ENCODE measurements around the gene EARS2.

DNA sequence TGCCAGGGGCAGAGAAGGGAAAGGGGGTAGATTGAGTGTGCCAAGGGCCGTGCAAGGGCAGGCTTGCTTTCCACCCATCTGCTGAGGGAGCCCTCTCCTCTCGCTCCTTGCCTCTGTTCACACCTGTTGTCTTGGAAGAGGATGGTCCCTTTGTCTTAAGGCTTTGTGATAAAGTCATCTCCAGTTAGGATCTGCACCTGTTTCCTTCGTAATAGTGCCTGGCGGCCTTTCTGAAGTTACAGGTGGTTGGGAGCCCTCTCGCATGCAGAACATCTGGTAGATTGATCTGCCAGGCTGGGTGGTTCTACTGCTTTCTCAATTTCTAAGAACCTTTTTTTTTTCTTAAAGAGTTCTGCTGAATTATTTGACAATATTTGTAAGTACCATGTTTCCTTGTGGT, 16.7 kb upstream of the EARS2 start:
- TF ChIP-seq, protein P1, sequence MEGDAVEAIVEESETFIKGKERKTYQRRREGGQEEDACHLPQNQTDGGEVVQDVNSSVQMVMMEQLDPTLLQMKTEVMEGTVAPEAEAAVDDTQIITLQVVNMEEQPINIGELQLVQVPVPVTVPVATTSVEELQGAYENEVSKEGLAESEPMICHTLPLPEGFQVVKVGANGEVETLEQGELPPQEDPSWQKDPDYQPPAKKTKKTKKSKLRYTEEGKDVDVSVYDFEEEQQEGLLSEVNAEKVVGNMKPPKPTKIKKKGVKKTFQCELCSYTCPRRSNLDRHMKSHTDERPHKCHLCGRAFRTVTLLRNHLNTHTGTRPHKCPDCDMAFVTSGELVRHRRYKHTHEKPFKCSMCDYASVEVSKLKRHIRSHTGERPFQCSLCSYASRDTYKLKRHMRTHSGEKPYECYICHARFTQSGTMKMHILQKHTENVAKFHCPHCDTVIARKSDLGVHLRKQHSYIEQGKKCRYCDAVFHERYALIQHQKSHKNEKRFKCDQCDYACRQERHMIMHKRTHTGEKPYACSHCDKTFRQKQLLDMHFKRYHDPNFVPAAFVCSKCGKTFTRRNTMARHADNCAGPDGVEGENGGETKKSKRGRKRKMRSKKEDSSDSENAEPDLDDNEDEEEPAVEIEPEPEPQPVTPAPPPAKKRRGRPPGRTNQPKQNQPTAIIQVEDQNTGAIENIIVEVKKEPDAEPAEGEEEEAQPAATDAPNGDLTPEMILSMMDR (IDR thresholded peaks at IDR 0.05) = no peak
- TF ChIP-seq POLR2A (IDR thresholded peaks at IDR 0.05) = no peak

Measured in adrenal gland (tissue), 5 donors.